Mesendoderm (in vitro differentiated cells): ENCODE data around the gene DENND1A.

Source experiments
- DNase-seq: peaks from one replicate; pipeline ENCODE4 v3.0.0; 2013
- H2AK5ac ChIP-seq: 2 replicates; pipeline ENCODE4 v1.6.1; 2013; ENCODE audit warnings: low read length, inconsistent platforms
- H2BK120ac ChIP-seq: 2 replicates; pipeline ENCODE4 v1.6.1; 2013; ENCODE audit warnings: low read depth, mild to moderate bottlenecking, low read length, moderate library complexity, mixed read lengths
- H2BK15ac ChIP-seq: replicated peaks from 2 replicates; pipeline ENCODE4 v1.6.1; 2013; ENCODE audit warnings: low read depth, mild to moderate bottlenecking, moderate library complexity
- H2BK5ac ChIP-seq: 2 replicates; pipeline ENCODE4 v1.6.1; 2013; ENCODE audit warnings: low read length, inconsistent platforms
- H3K18ac ChIP-seq: 2 replicates; pipeline ENCODE4 v1.6.1; 2013; ENCODE audit warnings: mild to moderate bottlenecking, low read length, mixed read lengths
- H3K23ac ChIP-seq: one replicate; pipeline ENCODE4 v1.6.1; 2013; ENCODE audit warnings: low read length
- H3K27ac ChIP-seq: 2 replicates; pipeline ENCODE4 v1.5.1; 2013; ENCODE audit warnings: low read depth, mild to moderate bottlenecking, inconsistent platforms, low read length, moderate library complexity
- H3K27me3 ChIP-seq: 2 replicates; pipeline ENCODE4 v1.6.1; 2013; ENCODE audit warnings: low read length, control low read depth, mild to moderate bottlenecking, inconsistent platforms; ENCODE audit not compliant: insufficient read depth, poor library complexity
- H3K36me3 ChIP-seq: 2 replicates; pipeline ENCODE4 v1.6.1; 2013; ENCODE audit warnings: low read length, inconsistent platforms; ENCODE audit not compliant: control insufficient read depth, insufficient read depth
- H3K4ac ChIP-seq: one replicate; pipeline ENCODE4 v1.6.1; 2013; ENCODE audit warnings: low read depth, mild to moderate bottlenecking, low read length, moderate library complexity
- H3K4me1 ChIP-seq: 2 replicates; pipeline ENCODE4 v1.6.1; 2013; ENCODE audit warnings: low read depth, low read length, inconsistent platforms; ENCODE audit not compliant: control insufficient read depth
- H3K4me2 ChIP-seq: 2 replicates; pipeline ENCODE4 v1.6.1; 2013; ENCODE audit warnings: low read length
- H3K4me3 ChIP-seq: 2 replicates; pipeline ENCODE4 v1.5.1; 2013; ENCODE audit warnings: mild to moderate bottlenecking, low read length
- H3K56ac ChIP-seq: one replicate; pipeline ENCODE4 v1.6.1; 2013; ENCODE audit warnings: low read length
- H3K79me1 ChIP-seq: 2 replicates; pipeline ENCODE4 v1.6.1; 2013; ENCODE audit warnings: low read length, inconsistent platforms
- H3K79me2 ChIP-seq: 2 replicates; pipeline ENCODE4 v1.6.1; 2013; ENCODE audit warnings: mild to moderate bottlenecking, low read length; ENCODE audit not compliant: control insufficient read depth, insufficient read depth
- H3K9ac ChIP-seq: 2 replicates; pipeline ENCODE4 v1.6.1; 2013; ENCODE audit warnings: low read length, inconsistent platforms
- H4K5ac ChIP-seq: one replicate; pipeline ENCODE4 v1.6.1; 2013; ENCODE audit warnings: low read length
- H4K8ac ChIP-seq: one replicate; pipeline ENCODE4 v1.6.1; 2013; ENCODE audit warnings: low read depth, mild to moderate bottlenecking, control low read depth, low read length, moderate library complexity
- WGBS: extraction: QIAGEN DNeasy Blood & Tissue Kit; methylation state at CpG from one replicate; pipeline ENCODE4 v1.1.7; 2013; ENCODE audit warnings: low lambda C conversion rate, missing lambda C conversion rate; ENCODE audit not compliant: insufficient coverage; ENCODE audit errors: extremely low coverage; 5-methylcytosine and 5-hydroxymethylcytosine counted together

The DENND1A gene

DNA sequence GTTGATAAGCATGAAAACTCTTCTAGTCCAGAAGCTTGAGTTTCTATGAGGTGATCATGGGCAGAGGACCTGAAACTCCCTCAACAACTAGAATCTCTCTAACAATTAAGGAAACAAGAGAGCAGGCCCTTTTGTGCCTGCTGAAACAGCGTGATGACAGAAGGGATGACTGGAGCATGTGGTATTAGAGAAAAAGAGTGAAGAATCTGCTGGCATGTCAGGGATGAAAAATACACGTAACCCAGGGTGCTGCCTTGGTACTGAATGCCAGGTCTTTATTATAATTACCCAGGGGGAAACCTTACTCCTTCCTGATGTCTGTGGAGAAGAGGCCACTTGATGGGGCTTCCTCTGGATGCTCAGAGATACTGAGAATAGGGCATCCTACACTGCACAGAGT is 406.1 kb downstream of the DENND1A start:
- Histone ChIP-seq H3K4me1 (no peaks in the 10 kb centered on the region), H3K27ac (no peak overlapping the region)

DNA sequence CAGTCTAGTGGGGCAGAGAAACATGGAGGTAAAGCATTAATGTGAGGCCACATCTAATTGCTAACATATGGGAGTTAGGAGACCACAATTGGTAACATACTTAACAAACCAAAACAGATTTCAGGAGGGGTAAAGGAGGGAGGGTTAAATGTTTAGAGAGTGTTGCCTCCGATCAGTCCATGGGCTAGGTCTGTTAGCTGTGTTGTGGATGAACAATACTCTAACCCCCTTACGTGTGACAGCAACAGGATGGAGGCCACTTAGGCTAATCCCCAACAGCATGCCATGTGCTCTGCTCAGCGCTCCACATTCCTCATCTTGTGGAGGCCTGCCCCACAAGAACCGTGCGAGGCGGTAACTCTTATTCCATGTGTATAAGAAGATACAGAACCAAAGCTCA is 406.9 kb downstream of the DENND1A start:
- no CpG with 5 or more reads among the region's 6 CpGs for WGBS
- H3K27ac ChIP-seq = no peak overlapping the region
- no peak overlapping the region for H2BK120ac ChIP-seq
- no peaks in the 10 kb centered on the region for H3K4me1 ChIP-seq
- no peak overlapping the region for H2BK15ac ChIP-seq
- DNase-seq = no peak
- H3K27me3 ChIP-seq = no peaks in the 10 kb centered on the region
- H2AK5ac ChIP-seq = no peak overlapping the region
- H3K79me2 ChIP-seq = no peaks in the 10 kb centered on the region
- no peak overlapping the region for H4K5ac ChIP-seq
- no peaks in the 10 kb centered on the region for H3K36me3 ChIP-seq
- H3K4me3 ChIP-seq = no peak overlapping the region
- no peak overlapping the region for H3K18ac ChIP-seq
- no peak overlapping the region for H4K8ac ChIP-seq
- H3K4me2 ChIP-seq = no peak overlapping the region
- H3K9ac ChIP-seq = no peak overlapping the region
- no peak overlapping the region for H3K23ac ChIP-seq
- H3K4ac ChIP-seq = no peak overlapping the region
- no peaks in the 10 kb centered on the region for H3K79me1 ChIP-seq
- no peak overlapping the region for H3K56ac ChIP-seq
- no peak overlapping the region for H2BK5ac ChIP-seq

More for the DNA sequence above, 406.1 kb downstream of the DENND1A start:
- Histone ChIP-seq H4K8ac (no peak overlapping the region), H2BK120ac (no peak overlapping the region), H3K4me3 (no peak overlapping the region), H3K9ac (no peak overlapping the region), H2BK5ac (no peak overlapping the region), H2AK5ac (no peak overlapping the region), H3K56ac (no peak overlapping the region), H3K27me3 (no peaks in the 10 kb centered on the region), H3K4me2 (no peak overlapping the region), H3K79me1 (no peaks in the 10 kb centered on the region), H3K36me3 (no peaks in the 10 kb centered on the region), H3K18ac (no peak overlapping the region), H2BK15ac (no peak overlapping the region), H3K4ac (no peak overlapping the region), H4K5ac (no peak overlapping the region), H3K79me2 (no peaks in the 10 kb centered on the region), H3K23ac (no peak overlapping the region)
- no peak for DNase-seq
- no CpG with 5 or more reads among the region's 2 CpGs for WGBS

DNA sequence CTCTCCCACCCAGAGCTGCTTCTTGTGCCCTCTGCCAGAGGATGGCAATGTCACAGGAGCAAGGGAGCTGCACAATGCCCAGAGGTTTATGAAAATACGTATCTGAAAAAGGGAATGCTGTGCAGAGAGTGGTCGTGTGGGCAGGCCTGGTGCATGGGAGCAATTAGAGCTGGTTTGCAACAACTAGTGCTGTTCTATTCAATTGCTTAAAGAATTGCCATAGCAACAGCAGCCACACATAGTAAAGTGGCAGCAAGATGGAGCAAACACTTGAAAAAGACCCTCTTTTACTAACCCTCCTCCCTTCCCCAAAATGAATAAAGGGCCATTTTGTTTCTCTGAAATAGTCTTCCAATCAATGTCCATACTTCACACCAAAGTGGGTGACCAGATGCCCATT is 407.7 kb downstream of the DENND1A start:
- Histone ChIP-seq H2BK15ac (no peak overlapping the region), H3K79me1 (no peaks in the 10 kb centered on the region), H3K79me2 (no peaks in the 10 kb centered on the region), H3K4ac (no peak overlapping the region), H3K9ac (no peak overlapping the region), H2BK120ac (no peak overlapping the region), H3K23ac (no peak overlapping the region), H3K56ac (no peak overlapping the region), H3K27me3 (no peaks in the 10 kb centered on the region), H3K36me3 (no peaks in the 10 kb centered on the region), H3K27ac (no peak overlapping the region), H3K4me1 (no peaks in the 10 kb centered on the region), H3K4me2 (no peak overlapping the region), H3K18ac (no peak overlapping the region), H2BK5ac (no peak overlapping the region), H4K5ac (no peak overlapping the region), H3K4me3 (no peak overlapping the region), H2AK5ac (no peak overlapping the region), H4K8ac (no peak overlapping the region)
- no CpG with 5 or more reads among the region's 2 CpGs for WGBS
- no peak for DNase-seq

DNA sequence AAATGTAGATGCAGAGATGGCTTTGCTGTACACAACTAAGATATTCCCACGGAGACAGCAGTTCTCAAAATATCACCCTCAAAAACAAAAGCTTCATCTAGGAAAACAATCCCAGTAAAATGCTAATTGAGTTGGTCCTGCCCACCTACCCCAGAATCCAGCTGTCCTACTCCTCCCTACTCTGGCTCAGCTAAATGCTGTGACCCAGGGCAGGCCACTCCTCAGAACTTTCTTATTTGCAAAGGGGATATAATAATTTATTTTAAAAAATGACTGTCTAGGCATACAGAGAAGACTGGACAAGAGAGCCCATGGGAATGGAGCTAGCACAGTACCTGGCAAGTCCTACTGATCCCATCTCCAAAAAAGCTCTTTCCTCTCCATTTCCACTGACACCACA is 411.6 kb downstream of the DENND1A start:
- no peak for DNase-seq
- Histone ChIP-seq H2BK15ac (no peak overlapping the region), H3K18ac (no peak overlapping the region), H3K4me2 (no peak overlapping the region), H2BK5ac (no peak overlapping the region), H3K4me3 (no peak overlapping the region), H3K9ac (no peak overlapping the region), H3K4me1 (no peaks in the 10 kb centered on the region), H3K56ac (no peak overlapping the region), H3K36me3 (no peaks in the 10 kb centered on the region), H2BK120ac (no peak overlapping the region), H3K79me2 (no peaks in the 10 kb centered on the region), H3K4ac (no peak overlapping the region), H3K27me3 (no peaks in the 10 kb centered on the region), H4K8ac (no peak overlapping the region), H4K5ac (no peak overlapping the region), H3K23ac (no peak overlapping the region), H3K27ac (no peak overlapping the region), H2AK5ac (no peak overlapping the region), H3K79me1 (no peaks in the 10 kb centered on the region)
- no CpG with 5 or more reads among the region's 1 CpG for WGBS

DNA sequence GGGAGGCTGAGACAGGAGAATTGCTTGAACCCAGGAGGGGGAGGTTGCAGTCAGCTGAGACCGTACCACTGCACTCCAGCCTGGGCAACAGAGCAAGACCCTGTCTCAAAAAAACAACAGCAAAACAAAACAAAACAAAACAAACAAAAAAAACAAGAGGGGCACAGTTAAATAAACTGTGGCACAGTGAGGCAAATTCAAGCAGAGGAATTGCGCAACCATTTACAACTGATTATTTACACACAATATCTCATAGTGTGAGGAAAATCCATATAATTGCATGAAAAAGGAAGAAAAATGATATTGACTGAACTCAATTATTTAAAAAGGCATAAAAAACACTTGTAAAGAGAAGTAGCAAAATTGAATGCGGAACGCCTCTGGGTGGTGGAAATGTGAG is 412.4 kb downstream of the DENND1A start:
- WGBS = no CpG with 5 or more reads among the region's 4 CpGs
- DNase-seq = no peak
- H3K4me2 ChIP-seq = no peak overlapping the region
- H3K23ac ChIP-seq = no peak overlapping the region
- no peak overlapping the region for H3K56ac ChIP-seq
- H2BK15ac ChIP-seq = no peak overlapping the region
- H4K8ac ChIP-seq = no peak overlapping the region
- H3K79me2 ChIP-seq = no peaks in the 10 kb centered on the region
- H3K4me3 ChIP-seq = no peak overlapping the region
- no peaks in the 10 kb centered on the region for H3K4me1 ChIP-seq
- H3K36me3 ChIP-seq = no peaks in the 10 kb centered on the region
- no peak overlapping the region for H2AK5ac ChIP-seq
- H3K79me1 ChIP-seq = no peaks in the 10 kb centered on the region
- H3K18ac ChIP-seq = no peak overlapping the region
- no peak overlapping the region for H3K27ac ChIP-seq
- no peak overlapping the region for H4K5ac ChIP-seq
- no peak overlapping the region for H2BK5ac ChIP-seq
- no peak overlapping the region for H3K9ac ChIP-seq
- no peak overlapping the region for H3K4ac ChIP-seq
- H2BK120ac ChIP-seq = no peak overlapping the region
- H3K27me3 ChIP-seq = no peaks in the 10 kb centered on the region

DNA sequence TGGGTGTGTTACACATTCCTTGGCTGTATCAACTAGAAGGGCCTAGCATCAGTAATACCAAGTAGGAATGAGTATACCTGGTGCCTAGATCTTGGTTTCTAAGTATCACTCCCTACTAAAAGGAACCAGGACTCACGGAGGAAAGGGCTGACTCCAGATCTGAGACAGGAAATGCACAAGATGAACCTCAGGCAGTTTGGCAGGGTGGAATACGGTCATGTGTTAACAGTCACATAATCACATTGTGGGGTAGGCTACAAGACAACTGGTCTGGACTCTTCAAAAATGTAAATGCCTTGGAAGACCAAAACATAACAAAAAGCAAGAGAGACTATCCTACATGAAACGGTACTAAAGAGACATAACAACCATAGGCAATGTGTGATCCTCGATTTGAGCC is 415.2 kb downstream of the DENND1A start:
- H3K79me2 ChIP-seq = no peaks in the 10 kb centered on the region
- no peaks in the 10 kb centered on the region for H3K79me1 ChIP-seq
- no peak overlapping the region for H2BK120ac ChIP-seq
- no peaks in the 10 kb centered on the region for H3K4me1 ChIP-seq
- no peak overlapping the region for H3K9ac ChIP-seq
- no peak overlapping the region for H2AK5ac ChIP-seq
- H3K56ac ChIP-seq = no peak overlapping the region
- no peak for DNase-seq
- H3K4me2 ChIP-seq = no peak overlapping the region
- no peak overlapping the region for H4K5ac ChIP-seq
- no peak overlapping the region for H2BK15ac ChIP-seq
- no peak overlapping the region for H3K4me3 ChIP-seq
- no peak overlapping the region for H3K4ac ChIP-seq
- no peak overlapping the region for H2BK5ac ChIP-seq
- no peaks in the 10 kb centered on the region for H3K36me3 ChIP-seq
- no peak overlapping the region for H3K18ac ChIP-seq
- no peak overlapping the region for H3K23ac ChIP-seq
- H3K27me3 ChIP-seq = no peaks in the 10 kb centered on the region
- no peak overlapping the region for H3K27ac ChIP-seq
- H4K8ac ChIP-seq = no peak overlapping the region
- no CpG with 5 or more reads among the region's 4 CpGs for WGBS
